Measurements from ENCODE around the gene DLST.

GRCh38 chr14:74859757-74860552 is 21.8 kb upstream of the DLST start:
- TF ChIP-seq CTCF (IDR thresholded peaks at IDR 0.05) (no peak), POLR2A (IDR thresholded peaks at IDR 0.05) (no peak)
